GM21723 (cell line): ENCODE measurements around the gene ARHGAP11A.
"Not testable (repeated sequence)": the region's sequence is repeated elsewhere in the genome, so short reads cannot be mapped to it uniquely, and the experiment has no call there.

Experiments used
- ATAC-seq: cut with Tn5 transposase; IDR thresholded peaks from one replicate; pipeline ENCODE4 v1.9.1; 2021; ENCODE audit warnings: mild to moderate bottlenecking, moderate library complexity; ENCODE audit not compliant: unreplicated experiment

ARHGAP11A gene, protein sequence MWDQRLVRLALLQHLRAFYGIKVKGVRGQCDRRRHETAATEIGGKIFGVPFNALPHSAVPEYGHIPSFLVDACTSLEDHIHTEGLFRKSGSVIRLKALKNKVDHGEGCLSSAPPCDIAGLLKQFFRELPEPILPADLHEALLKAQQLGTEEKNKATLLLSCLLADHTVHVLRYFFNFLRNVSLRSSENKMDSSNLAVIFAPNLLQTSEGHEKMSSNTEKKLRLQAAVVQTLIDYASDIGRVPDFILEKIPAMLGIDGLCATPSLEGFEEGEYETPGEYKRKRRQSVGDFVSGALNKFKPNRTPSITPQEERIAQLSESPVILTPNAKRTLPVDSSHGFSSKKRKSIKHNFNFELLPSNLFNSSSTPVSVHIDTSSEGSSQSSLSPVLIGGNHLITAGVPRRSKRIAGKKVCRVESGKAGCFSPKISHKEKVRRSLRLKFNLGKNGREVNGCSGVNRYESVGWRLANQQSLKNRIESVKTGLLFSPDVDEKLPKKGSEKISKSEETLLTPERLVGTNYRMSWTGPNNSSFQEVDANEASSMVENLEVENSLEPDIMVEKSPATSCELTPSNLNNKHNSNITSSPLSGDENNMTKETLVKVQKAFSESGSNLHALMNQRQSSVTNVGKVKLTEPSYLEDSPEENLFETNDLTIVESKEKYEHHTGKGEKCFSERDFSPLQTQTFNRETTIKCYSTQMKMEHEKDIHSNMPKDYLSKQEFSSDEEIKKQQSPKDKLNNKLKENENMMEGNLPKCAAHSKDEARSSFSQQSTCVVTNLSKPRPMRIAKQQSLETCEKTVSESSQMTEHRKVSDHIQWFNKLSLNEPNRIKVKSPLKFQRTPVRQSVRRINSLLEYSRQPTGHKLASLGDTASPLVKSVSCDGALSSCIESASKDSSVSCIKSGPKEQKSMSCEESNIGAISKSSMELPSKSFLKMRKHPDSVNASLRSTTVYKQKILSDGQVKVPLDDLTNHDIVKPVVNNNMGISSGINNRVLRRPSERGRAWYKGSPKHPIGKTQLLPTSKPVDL

DNA sequence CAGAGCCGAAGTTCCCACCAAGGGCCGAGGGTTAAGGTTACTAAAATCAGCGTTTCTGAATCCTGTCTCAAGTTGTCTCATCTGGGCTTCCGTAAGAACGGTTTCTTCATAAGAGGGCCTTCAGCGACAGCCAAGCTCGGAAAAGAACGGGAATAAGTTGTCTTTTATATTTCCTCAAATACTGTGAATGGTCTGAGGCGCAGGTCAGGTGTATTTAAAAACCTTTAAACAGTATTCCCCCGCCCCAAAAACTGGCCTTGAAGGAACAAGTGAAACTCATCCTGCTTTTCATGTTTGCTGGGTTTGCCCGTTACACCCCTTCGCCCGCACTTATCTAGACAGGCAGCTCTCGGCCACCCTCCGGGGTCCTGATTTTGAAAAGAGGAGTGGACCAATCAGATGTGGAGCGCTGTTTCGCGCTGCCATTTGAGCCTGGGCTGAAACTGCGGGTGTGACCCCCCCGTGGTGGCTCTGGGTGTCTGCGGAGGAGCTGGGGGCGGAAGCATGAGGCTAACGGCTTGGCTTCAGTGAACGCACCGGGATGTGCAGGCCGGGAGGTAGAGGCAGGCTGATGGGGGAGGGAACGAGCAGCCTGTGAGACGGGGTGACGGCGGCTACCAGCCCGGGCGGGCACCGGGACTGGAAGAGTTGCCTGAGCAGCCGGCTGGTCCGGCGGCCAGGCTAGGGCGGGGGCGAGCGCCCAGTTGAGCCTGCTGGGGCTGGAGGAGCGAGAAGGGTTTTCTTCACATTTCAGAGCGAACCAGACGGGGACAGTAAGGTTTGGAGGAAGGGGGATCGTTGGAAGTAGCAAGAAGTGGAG is at the start of gene ARHGAP11A:
Gene ARHGAP11A, plus strand, starts transcription at position 454 of the 820 bp plus-strand sequence. CDS start 708 bp downstream, outside the sequence.
- peak; percentile 74 for ATAC-seq

- ATAC-seq, result not testable (repeated sequence)
These were observed 46.3 kb upstream of the ARHGAP11A start for GRCh38 chr15:32568988-32569387.

- not testable (repeated sequence) for ATAC-seq
These were observed 36.8 kb upstream of the ARHGAP11A start for GRCh38 chr15:32578482-32578881.

DNA sequence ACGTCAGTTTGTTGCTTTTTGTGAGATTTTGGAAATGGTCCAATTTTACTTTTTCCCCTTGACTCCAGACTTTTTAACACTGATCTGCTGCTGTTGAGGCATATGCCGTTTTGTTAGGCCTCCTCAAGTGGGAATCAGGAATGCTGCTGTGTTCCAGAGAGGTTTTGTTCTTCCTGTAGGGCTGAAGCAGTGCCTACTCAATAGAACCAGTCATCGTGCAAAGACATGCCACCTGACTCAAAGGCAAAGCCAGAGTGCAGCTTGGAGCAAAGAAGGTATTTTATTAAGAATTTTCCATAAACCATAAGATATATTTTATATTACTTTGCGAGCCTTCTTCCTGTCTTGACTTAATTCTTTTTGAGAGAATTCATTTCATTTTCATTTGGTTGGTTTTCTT is 29.5 kb upstream of the ARHGAP11A start:
- ATAC-seq, result not testable (repeated sequence)

DNA sequence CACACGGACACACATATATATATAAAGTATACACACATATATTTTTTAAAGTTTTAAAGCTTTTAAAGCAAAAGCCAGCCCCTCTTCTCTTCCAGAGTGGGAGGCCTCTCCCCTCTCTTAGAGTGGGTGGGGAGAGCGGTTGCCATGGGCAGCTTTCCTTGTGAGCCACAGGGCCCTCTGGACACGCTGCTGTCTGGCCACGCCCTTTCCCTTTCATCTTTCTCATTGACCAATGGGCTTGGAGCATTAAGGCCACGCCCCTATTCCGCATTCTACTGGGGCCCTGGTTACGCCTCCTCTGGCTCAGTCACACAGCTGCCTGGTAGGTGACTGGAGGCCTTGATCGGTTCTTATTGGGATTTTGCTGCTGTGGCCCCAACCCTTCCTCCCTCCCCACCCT is 22.2 kb upstream of the ARHGAP11A start, which contains the start of gene GOLGA8N:
Gene GOLGA8N, plus strand, starts transcription at position 306 of the 400 bp plus-strand sequence.
- not testable (repeated sequence) for ATAC-seq

GRCh38 chr15:32609518-32609917 is 5.8 kb upstream of the ARHGAP11A start:
- not testable (repeated sequence) for ATAC-seq

- not testable (repeated sequence) for ATAC-seq
These were observed 4.6 kb upstream of the ARHGAP11A start for GRCh38 chr15:32610719-32611118.

DNA sequence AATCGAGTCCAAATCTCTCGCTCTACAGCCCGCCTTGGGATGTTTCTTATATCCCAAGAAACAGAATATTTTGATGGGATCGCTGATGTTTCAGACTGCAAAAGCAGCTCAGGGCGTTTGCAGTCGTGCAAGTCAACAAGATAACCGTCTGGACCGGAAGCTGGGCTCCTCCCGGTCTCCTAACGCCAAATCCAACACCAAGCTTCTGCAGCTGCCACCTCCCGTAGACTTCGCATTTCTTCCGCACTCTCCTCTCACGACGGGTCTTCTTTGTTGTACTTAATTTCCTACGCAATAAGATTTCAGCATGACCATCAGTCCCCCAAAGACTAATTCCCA is 623 bp upstream of the ARHGAP11A start:
- ATAC-seq, result peak; percentile 27

DNA sequence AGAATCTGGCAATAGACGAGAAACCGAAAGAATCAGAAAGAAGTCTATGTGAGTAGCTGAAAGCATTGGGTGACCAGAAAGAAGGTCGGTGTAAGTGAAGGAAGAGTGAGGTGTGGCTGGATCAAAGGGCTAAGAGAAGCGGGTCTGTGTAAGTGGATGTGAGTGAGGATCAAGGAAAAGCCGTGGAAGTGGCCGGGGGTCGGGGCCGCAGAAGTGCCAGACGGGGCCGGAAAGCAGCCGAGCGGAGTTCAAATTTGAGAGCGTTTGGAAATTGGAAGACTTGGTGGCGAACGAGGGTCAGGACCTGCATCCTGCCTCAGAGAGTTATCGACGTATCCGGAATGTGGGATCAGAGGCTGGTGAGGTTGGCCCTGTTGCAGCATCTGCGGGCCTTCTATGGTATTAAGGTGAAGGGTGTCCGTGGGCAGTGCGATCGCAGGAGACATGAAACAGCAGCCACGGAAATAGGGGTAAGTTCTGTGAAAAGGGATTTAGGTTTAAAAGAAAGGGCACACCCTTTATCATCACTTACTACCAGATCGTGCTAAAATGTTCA is 645 bp downstream of the ARHGAP11A start:
- ATAC-seq, result peak; percentile 27

GRCh38 chr15:32636410-32636809 is 21.1 kb downstream of the ARHGAP11A start:
- ATAC-seq, result no peak

- peak; percentile 65 for ATAC-seq
These were observed 21.7 kb downstream of the ARHGAP11A start for GRCh38 chr15:32636908-32637567.

DNA sequence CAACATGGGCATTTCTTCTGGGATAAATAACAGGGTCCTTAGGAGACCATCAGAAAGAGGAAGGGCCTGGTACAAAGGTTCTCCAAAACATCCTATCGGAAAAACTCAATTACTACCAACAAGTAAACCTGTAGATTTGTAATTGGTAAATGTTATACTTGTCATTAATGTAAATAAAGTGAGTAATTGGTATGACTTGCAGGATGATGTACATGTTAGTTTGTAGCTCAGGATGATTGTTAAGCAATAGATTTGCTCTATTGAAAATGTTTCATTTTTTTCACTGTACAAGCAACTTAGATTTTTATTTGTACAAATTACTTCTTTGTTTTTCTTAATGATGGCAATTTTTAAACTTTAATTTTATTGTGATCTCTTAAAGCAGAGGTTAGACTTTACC is 22.4 kb downstream of the ARHGAP11A start:
- no peak for ATAC-seq

DNA sequence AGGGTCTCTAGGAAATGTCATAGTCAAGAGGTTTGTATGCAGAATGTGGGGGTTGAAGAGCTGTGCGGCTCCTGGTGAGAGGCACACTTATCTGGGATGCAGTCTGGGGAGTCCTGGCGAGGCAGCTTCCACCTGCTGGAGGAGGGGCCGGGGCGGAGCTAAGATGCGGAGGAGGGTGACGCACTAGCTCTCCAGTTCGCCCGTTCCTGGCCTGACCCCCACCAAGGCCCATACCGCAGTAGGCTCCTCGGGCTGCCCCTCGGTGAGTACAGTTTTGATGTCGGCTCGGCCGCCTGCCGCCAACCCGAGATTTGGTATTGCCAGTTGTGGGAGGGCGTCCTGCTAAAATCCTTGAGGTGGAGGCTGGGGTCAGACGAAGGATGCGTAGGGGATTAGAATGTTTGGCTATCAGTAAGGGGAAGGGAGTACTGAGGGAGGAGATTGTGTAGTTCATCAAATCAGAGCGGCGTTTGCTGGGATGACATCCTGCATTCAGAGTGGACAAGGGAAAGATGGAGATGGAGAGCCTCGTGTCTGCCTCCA is 26.3 kb downstream of the ARHGAP11A start, which contains the start of gene SCG5:
Gene SCG5, plus strand, starts transcription at position 194 of the 543 bp plus-strand sequence. CDS start 1,883 bp downstream, outside the sequence.
- no peak for ATAC-seq

DNA sequence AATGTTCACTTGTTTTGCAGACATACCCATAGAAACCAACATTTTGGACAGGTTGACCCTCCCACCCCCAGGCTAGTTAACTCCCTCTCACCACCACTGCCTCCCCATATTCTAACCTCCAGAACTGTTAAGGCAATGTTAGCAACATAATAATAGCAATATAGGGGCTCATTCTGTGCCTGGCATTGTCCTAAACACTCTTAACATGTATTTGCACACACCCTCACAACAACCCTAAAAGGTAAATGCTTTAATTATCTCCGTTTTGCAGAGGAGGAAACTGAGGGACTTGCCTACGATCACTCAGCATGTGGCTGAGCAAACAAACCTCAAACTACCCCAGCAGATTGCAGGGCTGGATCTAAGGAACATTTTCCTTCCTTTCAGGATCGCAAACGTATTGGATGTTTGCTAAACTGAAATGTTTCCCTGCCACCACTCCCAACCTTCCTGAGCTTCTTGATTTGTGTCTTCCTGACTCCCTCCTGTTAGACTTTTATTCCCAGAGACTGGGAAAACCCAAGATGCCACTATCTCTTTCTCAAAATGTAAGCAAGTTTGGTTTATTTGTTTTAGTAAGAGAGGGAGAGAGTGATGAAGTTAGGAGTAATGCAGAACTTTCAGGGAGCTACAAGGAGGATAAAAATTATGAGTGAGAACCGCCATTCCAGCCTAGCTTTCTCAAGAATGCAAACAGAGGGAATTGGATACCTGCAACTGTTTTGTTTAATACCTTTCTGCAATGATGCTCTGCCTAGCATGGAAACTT is 27.5 kb downstream of the ARHGAP11A start:
- ATAC-seq, result no peak

GRCh38 chr15:32643907-32644445 is 28.7 kb downstream of the ARHGAP11A start:
- no peak for ATAC-seq

GRCh38 chr15:32646291-32646690 is 31.0 kb downstream of the ARHGAP11A start:
- ATAC-seq, result no peak

DNA sequence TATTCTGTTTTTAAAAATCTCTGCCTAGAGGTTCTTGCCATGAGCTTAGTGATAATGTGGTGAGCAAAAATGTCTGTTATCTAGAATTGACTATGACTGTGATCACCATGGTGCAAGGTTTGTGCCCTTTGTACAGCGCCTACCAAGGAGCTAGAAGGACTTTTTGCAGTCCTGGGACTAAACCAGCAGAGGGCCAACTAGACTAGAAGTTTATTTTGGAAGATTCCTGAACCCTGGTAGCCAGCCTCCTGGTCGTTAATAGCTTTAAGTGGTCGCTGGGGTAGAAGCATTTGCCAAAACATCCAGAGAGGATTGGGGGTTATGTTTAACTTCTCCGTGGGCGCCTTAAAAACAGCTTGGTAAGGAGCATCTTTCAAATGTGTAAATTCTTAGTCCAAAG is 34.0 kb downstream of the ARHGAP11A start:
- ATAC-seq, result no peak

DNA sequence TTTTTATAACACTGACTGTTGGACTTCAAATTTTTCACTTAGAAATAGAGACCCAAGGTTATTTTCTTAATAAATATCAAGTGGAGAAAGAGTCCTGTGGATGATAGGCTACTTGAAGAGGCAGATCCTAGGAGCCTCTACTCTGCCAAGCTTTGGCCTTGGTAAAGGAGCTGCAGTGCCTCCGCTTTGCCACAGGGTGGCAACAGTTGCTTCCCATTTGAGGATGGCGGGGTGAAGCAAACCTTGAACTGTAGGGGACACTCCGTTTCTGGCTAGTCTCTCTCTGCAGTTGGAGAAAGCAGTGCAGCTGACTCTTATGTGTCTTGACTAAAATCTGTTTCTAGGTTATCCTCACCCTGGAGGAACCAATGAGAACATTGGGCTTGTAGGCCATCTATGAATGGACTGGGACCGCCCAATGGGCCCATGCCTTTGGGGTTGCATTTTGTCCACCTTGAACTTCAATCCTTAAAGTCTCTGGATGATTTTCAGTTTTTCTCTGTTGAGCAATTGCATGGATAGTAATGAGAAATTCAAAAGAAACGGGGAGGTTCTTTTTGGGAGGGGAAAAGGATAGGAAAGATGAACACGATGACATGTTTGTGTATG is 36.0 kb downstream of the ARHGAP11A start:
- ATAC-seq, result peak; percentile 83
